H1 (cell line): ENCODE measurements around the gene RNF13. TPM values are rescaled to one million over a fixed set of nuclear protein-coding genes. Genes with fewer than 3 reads are reported as not detected.

Source experiments
- KDM5A ChIP-seq: fragments of 200-600 bp; IDR thresholded peaks from 2 replicates; pipeline ENCODE4 v1.7.1; 2012; ENCODE audit warnings: mild to moderate bottlenecking, low read length, inconsistent platforms, mixed read lengths
- polyA plus RNA-seq, 7 experiments: library from polyadenylated mRNA; depleted of rRNA in 3 of 7; stranded (reverse) in 5 of 7; unstranded in 2 of 7; fragments of >200 nt in 5 of 7; fragments of 200-250 nt in 2 of 7; gene quantifications; 1 replicate in 5 of 7; 2 replicates in 1 of 7; 4 replicates in 1 of 7; pipeline versions ENCODE4 v1.2.1 to v1.2.3, GENCODE V29; 2011 to 2013; ENCODE audit warnings: missing spikeins in 2 of 7, mixed read lengths in 2 of 7
- total RNA-seq: library from RNA; stranded (reverse); fragmentation: NEBNext Ultra II Directional; extraction: Animal tissue kit (Norgen Biotek cat#: 25700); gene quantifications from 2 replicates; pipeline ENCODE4 v1.2.1, GENCODE V29; 2021

RNF13 gene
- total and polyA plus RNA-seq, 2 of the 8 experiments (the other 6 are each of a cell fraction or from before 2014, with no cell fraction given) = 19.4 to 35.4 TPM

- TF ChIP-seq KDM5A = no peak
Observed at GRCh38 chr3:149989307-149989706, 176.3 kb downstream of the RNF13 start (continued).
